HCT116 (cell line): ENCODE results near the gene WDR33. TPM values are rescaled to one million over a fixed set of nuclear protein-coding genes. Genes with fewer than 3 reads are reported as not detected.
"Not testable (repeated sequence)": the region's sequence is repeated elsewhere in the genome, so short reads cannot be mapped to it uniquely, and the experiment has no call there.

Experiments used
- ATAC-seq: fragments of 200-7000 bp; cut with Tn5 transposase; 2 replicates; pipeline ENCODE4 v1.9.1; 2020; ENCODE audit warnings: mild to moderate bottlenecking, moderate library complexity
- BruUV-seq: library from RNA; stranded (reverse); fragments of 400-500 nt; replicated peaks from 2 replicates; lab custom pipeline; 2021; lab: Mats Ljungman, UMichigan
- CTCF ChIA-PET: fragments of 300-600 bp; sonication (Branson Sonifier 250); formaldehyde crosslinking; loops from one replicate; lab custom pipeline; 2021; ENCODE audit warnings: antibody characterized with exemption; lab: Charles Lee
- POLR2A ChIA-PET: fragments of 300-600, 350-600 bp; sonication (Branson Sonifier 250); formaldehyde crosslinking; loops from one replicate; lab custom pipeline; 2021; ENCODE audit warnings: antibody characterized with exemption; lab: Charles Lee
- RAD21 ChIA-PET, 2 experiments: fragments of 300-600 bp; sonication (Branson Sonifier 250); formaldehyde crosslinking; loops; one replicate each; lab custom pipeline; 2023; ENCODE audit warnings: low total read pairs in 2 of 2; ENCODE audit not compliant: uncharacterized antibody in 2 of 2, unreplicated experiment in 2 of 2, low non-redundant PET in 1 of 2; lab: Charles Lee
- DNase-seq: peaks from one replicate; pipeline ENCODE4 v3.0.0-alpha.2; 2010; ENCODE audit warnings: low read depth, low spot score
- H2AFZ ChIP-seq: fragments of 200-600 bp; shearing (Covaris generic), sonication (generic); 2 replicates; pipeline ENCODE4 v1.6.1; 2017; ENCODE audit warnings: low read depth, mixed run types, mixed read lengths, antibody characterized with exemption, low read length; ENCODE audit not compliant: poor library complexity, severe bottlenecking
- H3K27ac ChIP-seq: 2 replicates; pipeline ENCODE4 v1.5.1; 2012; ENCODE audit warnings: low read depth, low read length
- H3K27me3 ChIP-seq: fragments of 200-600 bp; sonication (generic); 2 replicates; pipeline ENCODE4 v1.6.1; 2016; ENCODE audit warnings: mixed run types, low read length, mixed read lengths; ENCODE audit not compliant: insufficient read depth
- H3K36me3 ChIP-seq, 2 experiments: fragments of 200-500 bp in 1 of 2; fragments of 200-600 bp in 1 of 2; sonication (Bioruptor generic) in 1 of 2; sonication (generic) in 1 of 2; 2 replicates each; pipeline versions ENCODE4 v1.5.1 to v1.6.1; 2014 to 2016; ENCODE audit warnings: low read length in 2 of 2, inconsistent platforms in 1 of 2, mixed read lengths in 1 of 2, mixed run types in 1 of 2; ENCODE audit not compliant: insufficient read depth in 2 of 2, control insufficient read depth in 1 of 2
- H3K4me1 ChIP-seq, 2 experiments: fragments of 200-600 bp in 1 of 2; sonication (generic) in 1 of 2; 2 replicates each; pipeline versions ENCODE4 v1.5.1 to v1.6.1; 2012 to 2017; ENCODE audit warnings: low read length in 2 of 2, inconsistent platforms in 1 of 2, mild to moderate bottlenecking in 1 of 2, mixed read lengths in 1 of 2, mixed run types in 1 of 2, moderate library complexity in 1 of 2; ENCODE audit not compliant: insufficient read depth in 2 of 2, control insufficient read depth in 1 of 2
- H3K4me2 ChIP-seq: fragments of 200-600 bp; sonication (generic); 2 replicates; pipeline ENCODE4 v1.6.1; 2017; ENCODE audit warnings: mixed run types, low read length, mixed read lengths
- H3K4me3 ChIP-seq, 2 experiments: fragments of 200-600 bp in 1 of 2; sonication (generic) in 1 of 2; replicated peaks in 1 of 2; 2 replicates each; pipeline ENCODE4 v1.5.1; 2011 to 2016; ENCODE audit warnings: low read length in 2 of 2, control low read depth in 1 of 2, low read depth in 1 of 2, mild to moderate bottlenecking in 1 of 2, mixed read lengths in 1 of 2, mixed run types in 1 of 2
- H3K79me2 ChIP-seq: fragments of 200-600 bp; sonication (generic); 2 replicates; pipeline ENCODE4 v1.6.1; 2017; ENCODE audit warnings: mild to moderate bottlenecking, mixed run types, low read length, moderate library complexity, mixed read lengths; ENCODE audit not compliant: insufficient read depth
- H3K9ac ChIP-seq: fragments of 200-600 bp; sonication (generic); 2 replicates; pipeline ENCODE4 v1.6.1; 2016; ENCODE audit warnings: low read length, mixed read lengths
- H3K9me2 ChIP-seq: fragments of 200-600 bp; sonication (generic), shearing (Covaris generic); 2 replicates; pipeline ENCODE4 v1.6.1; 2017; ENCODE audit warnings: mixed run types, mild to moderate bottlenecking, moderate library complexity; ENCODE audit not compliant: insufficient read depth
- H3K9me3 ChIP-seq, 2 experiments: fragments of 200-500 bp in 1 of 2; fragments of 200-600 bp in 1 of 2; sonication (Bioruptor generic) in 1 of 2; sonication (generic) in 1 of 2; 2 replicates each; pipeline ENCODE4 v1.6.1; 2014 to 2017; ENCODE audit warnings: low read length in 2 of 2, mixed read lengths in 2 of 2, inconsistent platforms in 1 of 2, low read depth in 1 of 2, mild to moderate bottlenecking in 1 of 2, mixed run types in 1 of 2, moderate library complexity in 1 of 2; ENCODE audit not compliant: control insufficient read depth in 1 of 2, insufficient read depth in 1 of 2
- H4K20me1 ChIP-seq: fragments of 200-600 bp; sonication (generic), shearing (Covaris generic); 2 replicates; pipeline ENCODE4 v1.6.1; 2017; ENCODE audit warnings: mixed run types, mild to moderate bottlenecking, moderate library complexity; ENCODE audit not compliant: insufficient read depth
- intact Hi-C: fragments of 100-400 bp; cut with micrococcal nuclease; formaldehyde crosslinking; loops from 2 replicates; pipeline ENCODE4 v1.10.0; 2022
- total RNA-seq: library from RNA; stranded (reverse); gene quantifications from one replicate; pipeline ENCODE4 v1.2.1, GENCODE V29; 2021; ENCODE audit not compliant: unreplicated experiment
- TF ChIP-seq, protein P1 (sequence below): IDR thresholded peaks from 2 replicates; pipeline ENCODE4 v1.6.1; 2011; ENCODE audit warnings: mild to moderate bottlenecking, low read length, moderate library complexity; ENCODE audit not compliant: insufficient replicate concordance; ENCODE audit errors: extremely low read depth

The WDR33 gene
- total RNA-seq, 1 experiment from 2014 or later: 52.5 TPM

DNA sequence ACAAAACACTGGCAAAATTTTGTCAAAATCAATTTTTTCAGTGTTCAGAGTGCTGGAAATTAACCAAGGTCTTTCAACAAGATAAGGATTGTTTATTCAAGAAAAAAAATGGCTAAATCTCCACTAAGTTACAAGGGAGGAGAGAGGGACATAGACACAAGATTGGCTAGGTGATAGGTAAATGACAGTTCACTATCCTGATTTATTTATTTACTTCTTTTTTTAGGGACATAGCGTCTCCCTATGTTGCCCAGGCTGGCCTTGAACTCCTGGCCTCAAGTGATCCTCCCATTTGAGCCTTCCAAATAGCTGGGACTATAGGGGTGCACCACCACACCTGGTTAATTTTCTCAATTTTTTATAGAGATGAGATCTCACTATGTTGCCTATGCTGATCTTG is 3.7 kb upstream of the WDR33 start:
- TF ChIP-seq, protein P1, sequence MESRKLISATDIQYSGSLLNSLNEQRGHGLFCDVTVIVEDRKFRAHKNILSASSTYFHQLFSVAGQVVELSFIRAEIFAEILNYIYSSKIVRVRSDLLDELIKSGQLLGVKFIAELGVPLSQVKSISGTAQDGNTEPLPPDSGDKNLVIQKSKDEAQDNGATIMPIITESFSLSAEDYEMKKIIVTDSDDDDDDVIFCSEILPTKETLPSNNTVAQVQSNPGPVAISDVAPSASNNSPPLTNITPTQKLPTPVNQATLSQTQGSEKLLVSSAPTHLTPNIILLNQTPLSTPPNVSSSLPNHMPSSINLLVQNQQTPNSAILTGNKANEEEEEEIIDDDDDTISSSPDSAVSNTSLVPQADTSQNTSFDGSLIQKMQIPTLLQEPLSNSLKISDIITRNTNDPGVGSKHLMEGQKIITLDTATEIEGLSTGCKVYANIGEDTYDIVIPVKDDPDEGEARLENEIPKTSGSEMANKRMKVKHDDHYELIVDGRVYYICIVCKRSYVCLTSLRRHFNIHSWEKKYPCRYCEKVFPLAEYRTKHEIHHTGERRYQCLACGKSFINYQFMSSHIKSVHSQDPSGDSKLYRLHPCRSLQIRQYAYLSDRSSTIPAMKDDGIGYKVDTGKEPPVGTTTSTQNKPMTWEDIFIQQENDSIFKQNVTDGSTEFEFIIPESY: no peak
- TF ChIP-seq, all 23 proteins: peak for 0
- ATAC-seq: no peak

DNA sequence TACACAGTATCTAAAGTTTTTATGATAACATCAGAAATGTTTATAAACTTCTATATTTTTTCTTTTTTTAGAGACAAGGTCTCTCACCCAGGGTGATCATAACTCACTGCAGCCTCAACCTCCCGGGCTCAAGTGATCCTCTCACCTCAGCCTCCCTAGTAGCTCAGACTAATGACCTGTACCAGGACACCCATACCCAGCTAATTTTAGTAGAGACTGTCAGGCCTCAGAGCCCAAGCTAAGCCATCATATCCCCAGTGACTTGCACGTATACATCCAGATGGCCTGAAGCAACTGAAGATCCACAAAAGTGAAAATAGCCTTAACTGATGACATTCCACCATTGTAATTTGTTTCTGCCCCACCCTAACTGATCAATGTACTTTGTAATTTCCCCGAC is 1.5 kb upstream of the WDR33 start:
- peaks cover 34% of the 10 kb centered on the region for H3K79me2 ChIP-seq
- H4K20me1 ChIP-seq, H3K9ac ChIP-seq, POLR2A ChIA-PET, H3K36me3 ChIP-seq, BruUV-seq, H2AFZ ChIP-seq, H3K27ac ChIP-seq, ATAC-seq, H3K4me3 ChIP-seq, H3K27me3 ChIP-seq, DNase-seq, H3K9me2 ChIP-seq, H3K9me3 ChIP-seq, CTCF ChIA-PET, H3K4me2 ChIP-seq, intact Hi-C loops, RAD21 ChIA-PET: not testable (repeated sequence)
- peaks cover 7 to 21% of the 10 kb centered on the region in 2 experiments; a peak in 3 of 4 replicates for H3K4me1 ChIP-seq

More for the DNA sequence above, 3.7 kb upstream of the WDR33 start:
- no peak for DNase-seq
- Histone ChIP-seq H3K4me1 (peaks cover 3 to 10% of the 10 kb centered on the region in 2 experiments; a peak in 3 of 4 replicates), H3K4me3 (no peak overlapping the region), H3K27ac (no peak overlapping the region), H2AFZ (no peak overlapping the region), H3K79me2 (peaks cover 12% of the 10 kb centered on the region), H3K4me2 (no peak overlapping the region), H4K20me1 (no peaks in the 10 kb centered on the region; the same call in 1 of the 2 replicates), H3K9ac (no peak overlapping the region), H3K9me3 (no peaks in the 10 kb centered on the region), H3K27me3 (0 out of 2 replicates have a peak, but pooled peaks cover 4% of the 10 kb centered on the region), H3K9me2 (no peaks in the 10 kb centered on the region), H3K36me3 (no peaks in the 10 kb centered on the region)
- ChIA-PET CTCF (no interaction called here), RAD21 (no interaction called here), POLR2A (no interaction called here)
- no TSS peak for BruUV-seq
- intact Hi-C loops: no loop called here
